ENCODE data around the gene LCTL.

The LCTL gene, protein sequence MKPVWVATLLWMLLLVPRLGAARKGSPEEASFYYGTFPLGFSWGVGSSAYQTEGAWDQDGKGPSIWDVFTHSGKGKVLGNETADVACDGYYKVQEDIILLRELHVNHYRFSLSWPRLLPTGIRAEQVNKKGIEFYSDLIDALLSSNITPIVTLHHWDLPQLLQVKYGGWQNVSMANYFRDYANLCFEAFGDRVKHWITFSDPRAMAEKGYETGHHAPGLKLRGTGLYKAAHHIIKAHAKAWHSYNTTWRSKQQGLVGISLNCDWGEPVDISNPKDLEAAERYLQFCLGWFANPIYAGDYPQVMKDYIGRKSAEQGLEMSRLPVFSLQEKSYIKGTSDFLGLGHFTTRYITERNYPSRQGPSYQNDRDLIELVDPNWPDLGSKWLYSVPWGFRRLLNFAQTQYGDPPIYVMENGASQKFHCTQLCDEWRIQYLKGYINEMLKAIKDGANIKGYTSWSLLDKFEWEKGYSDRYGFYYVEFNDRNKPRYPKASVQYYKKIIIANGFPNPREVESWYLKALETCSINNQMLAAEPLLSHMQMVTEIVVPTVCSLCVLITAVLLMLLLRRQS
- 0 to 0.12 (median 0) reads per million in 4 donors for total RNA-seq

GRCh38 chr15:66565741-66566144 is at the start of gene LCTL:
Gene LCTL (minus strand): TSS chr15:66565998. CDS start chr15:66565365, 633 bp downstream.
- DNase-seq = no peak

- DNase-seq = no peak
These were observed 49.4 kb upstream of the LCTL start for GRCh38 chr15:66614951-66615760.

DNA sequence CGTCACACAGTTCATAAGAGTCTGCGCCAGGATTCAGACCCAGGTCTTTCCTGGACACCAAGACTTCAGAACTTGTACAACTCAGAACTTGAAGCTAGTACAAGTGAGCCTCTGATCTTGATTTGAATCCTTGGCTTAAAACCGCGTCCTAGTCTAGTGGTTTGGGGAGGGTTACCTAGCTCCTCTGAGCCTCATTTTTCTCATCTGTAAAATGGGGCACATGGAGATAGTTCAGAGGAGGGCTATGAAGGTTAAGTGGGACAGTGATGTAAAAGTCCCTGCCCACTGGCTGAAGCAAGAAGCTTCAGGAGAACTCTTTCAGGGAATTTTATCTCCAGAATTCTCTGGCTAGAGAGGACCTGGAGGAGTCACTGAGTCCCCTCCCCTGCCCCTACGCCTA is 48.7 kb upstream of the LCTL start:
- no peak for DNase-seq

- peak in 1 of 5 donors; percentile 24 for DNase-seq
These were observed 47.9 kb upstream of the LCTL start for GRCh38 chr15:66613743-66614142.

- DNase-seq = no peak
These were observed 45.7 kb upstream of the LCTL start for GRCh38 chr15:66611257-66612053.

DNA sequence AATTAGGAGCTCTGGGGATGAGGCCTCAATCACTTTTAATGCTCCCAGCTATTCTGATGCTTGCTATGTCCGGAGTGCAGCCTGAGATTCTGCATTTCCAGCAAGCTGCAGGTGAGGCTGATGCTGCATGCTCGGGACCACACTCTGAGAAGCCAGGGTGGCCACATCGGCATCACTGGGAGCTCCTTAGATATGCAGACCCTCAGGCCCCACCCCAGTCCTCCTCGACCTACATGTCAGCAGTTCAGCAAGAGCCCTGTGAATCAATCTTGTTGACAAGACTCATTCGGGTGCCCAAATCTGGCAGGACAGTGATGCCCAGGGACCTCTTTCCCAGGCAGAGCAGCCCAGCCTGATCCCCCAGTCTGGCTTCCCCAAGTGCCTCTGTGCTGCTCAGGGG is 44.1 kb upstream of the LCTL start:
- DNase-seq = no peak

- DNase-seq = no peak
These were observed 43.1 kb upstream of the LCTL start for GRCh38 chr15:66608881-66609280.

GRCh38 chr15:66608159-66608558 is 42.4 kb upstream of the LCTL start:
- no peak for DNase-seq

GRCh38 chr15:66603301-66604179 is 37.7 kb upstream of the LCTL start:
- peak; percentile 20 to 58 (median 50) for DNase-seq

GRCh38 chr15:66601521-66601920 is 35.7 kb upstream of the LCTL start:
- DNase-seq = no peak

DNA sequence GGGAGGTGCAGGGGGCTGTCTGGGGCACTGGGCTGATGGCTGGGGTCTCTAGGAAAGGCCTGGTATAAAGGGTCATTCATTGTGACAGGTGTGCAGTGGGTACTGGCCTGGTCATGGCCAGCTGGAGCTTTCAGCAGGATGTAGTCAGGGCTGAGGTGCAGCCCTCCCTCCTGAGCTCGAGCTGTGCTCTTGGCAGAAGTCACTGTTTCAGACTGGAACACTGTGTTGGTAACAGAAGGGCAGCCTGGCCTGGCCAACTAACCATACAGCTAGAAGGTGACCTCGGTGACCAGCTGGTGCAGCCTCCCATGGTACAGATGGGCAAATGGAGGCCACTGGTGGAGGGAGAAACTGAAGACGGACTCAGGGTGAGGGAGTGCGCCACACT is 34.4 kb upstream of the LCTL start:
- no peak for DNase-seq

DNA sequence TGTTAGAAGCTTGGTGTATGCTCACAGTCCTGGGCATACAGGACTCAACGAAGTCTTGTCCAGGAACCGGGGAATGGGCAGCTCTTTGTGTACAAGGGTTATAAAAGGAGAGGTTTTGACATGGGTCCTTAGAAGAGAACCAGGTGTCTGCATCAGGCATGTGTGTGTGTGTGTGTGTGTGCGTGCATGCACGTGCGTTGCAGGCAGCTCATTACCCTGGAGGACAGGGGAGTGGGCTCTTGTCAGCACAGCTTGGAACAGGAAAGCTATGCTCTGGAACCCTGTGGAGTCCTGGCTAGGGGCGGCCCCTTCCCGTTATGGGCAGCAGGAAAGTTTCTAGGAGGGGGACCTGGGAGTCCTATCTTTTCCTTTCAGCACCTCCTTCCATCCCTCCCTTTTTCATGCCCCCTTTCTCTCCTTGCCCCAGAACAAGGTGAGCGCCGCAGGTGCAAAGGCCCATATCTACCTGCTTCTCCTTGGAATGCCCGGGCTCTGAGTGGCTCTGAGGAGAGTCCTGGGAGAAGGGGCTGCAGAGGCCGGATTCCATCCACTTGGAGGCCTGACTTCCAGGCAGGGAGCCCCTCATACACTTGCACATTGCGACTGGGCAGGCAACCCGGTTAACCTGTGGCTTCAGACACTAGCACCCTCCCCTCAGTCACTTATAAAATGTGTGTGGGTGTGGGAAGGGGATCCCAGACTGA is 33.9 kb upstream of the LCTL start:
- no peak for DNase-seq

GRCh38 chr15:66598095-66598815 is 32.5 kb upstream of the LCTL start:
- no peak for DNase-seq

- DNase-seq = no peak
These were observed 30.2 kb upstream of the LCTL start for GRCh38 chr15:66595931-66596545.

GRCh38 chr15:66595332-66595731 is 29.5 kb upstream of the LCTL start:
- no peak for DNase-seq

DNA sequence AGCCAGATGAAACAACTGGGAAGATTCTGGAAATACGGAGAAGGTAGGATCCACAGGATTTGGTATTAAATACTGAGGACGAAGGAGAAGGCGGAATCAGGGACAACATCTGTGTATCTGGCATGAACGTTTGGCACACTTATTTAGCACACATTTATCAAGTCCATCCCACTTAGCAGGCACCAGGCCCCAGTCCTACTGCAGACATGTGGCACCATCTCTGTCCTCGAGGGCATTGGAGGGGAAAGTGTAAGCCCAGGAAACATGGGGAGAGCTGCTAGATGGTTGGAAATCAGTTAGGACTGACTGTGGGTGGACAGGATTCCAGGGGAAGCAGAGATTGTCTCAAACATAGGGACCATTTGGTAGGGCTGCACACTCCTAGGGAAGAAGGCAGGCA is 29.0 kb upstream of the LCTL start:
- no peak for DNase-seq

GRCh38 chr15:66594344-66594743 is 28.5 kb upstream of the LCTL start:
- no peak for DNase-seq

DNA sequence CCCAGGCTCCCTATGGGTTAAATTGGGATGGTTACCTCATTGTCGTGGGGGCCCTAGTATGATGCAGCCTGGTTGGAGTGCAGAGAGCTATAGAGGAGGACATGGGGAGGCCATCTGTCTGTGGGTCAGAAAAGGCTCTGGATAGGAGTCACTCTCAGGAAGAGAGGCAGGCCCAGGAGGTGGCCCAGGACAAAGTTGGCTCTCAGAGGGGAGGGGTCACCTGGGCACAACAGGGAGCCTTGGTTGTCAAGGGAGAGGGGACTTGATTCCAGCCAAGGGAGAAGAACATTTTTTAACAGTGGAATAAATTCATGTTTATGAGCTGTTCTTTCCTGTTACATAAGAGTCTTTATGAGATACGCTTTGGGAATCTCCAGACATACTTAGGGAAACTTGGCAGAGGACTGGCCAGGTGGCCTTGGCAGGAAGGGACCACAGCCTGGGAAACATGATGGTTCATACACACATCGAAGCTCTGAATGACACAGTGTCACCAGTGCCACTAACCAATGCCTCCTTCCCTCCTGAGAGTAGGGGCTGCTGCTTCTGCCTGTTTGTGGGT is 27.5 kb upstream of the LCTL start:
- no peak for DNase-seq

DNA sequence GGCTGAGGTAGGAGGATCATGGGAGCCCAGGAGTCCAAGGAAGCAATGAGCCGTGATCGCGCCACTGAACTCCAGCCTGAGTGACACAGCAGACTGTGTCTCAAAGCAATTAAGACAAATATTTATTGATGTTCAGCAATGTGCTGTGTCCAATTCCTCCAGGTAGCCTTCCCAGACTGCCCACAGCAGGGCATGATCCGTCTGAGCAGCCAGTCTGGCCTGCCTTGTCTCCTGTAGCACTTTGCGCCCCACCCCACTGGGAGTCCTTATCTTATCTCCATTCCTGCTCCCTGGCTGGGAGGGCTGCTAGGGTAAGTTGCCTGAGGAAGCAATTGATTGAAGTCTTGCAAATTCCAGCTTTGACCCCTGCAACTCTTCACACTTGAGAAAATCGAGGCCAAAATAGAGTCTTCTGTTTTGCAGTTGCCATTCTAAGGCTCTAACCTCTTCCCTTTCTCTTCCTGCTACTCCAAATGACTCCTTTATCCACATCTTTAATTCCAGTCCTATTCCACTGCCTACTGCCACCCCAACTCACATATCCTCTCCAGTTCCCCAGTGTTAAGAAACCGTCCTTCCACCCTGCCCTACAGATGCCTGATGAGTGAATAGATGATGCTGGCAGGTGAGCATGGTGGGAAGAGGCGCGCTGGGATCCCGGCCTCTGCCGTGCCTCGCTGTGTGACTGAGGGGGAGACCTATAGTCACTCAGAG is 26.9 kb upstream of the LCTL start:
- no peak for DNase-seq
